Astrocyte of the cerebellum (primary cell): ENCODE measurements around the gene MYO1E.

ENCODE experiments used
- DNase-seq: peaks from one replicate; pipeline ENCODE4 v3.0.0-alpha.2; 2011; ENCODE audit warnings: low read depth
- H3K4me3 ChIP-seq: 2 replicates; pipeline ENCODE4 v1.5.1; 2011; ENCODE audit warnings: mild to moderate bottlenecking, low read depth, low read length, moderate library complexity
- in situ Hi-C: cut with HindIII; loops from 2 replicates; pipeline ENCODE4 v1.10.0; 2017; ENCODE audit warnings: low sequenced_read_pairs
- TF ChIP-seq, protein P1 (sequence below): IDR thresholded peaks from 2 replicates; pipeline ENCODE4 v1.5.1; 2012; ENCODE audit warnings: low read length, low read depth, moderate library complexity, mild to moderate bottlenecking; ENCODE audit errors: missing control alignments

The MYO1E gene

DNA sequence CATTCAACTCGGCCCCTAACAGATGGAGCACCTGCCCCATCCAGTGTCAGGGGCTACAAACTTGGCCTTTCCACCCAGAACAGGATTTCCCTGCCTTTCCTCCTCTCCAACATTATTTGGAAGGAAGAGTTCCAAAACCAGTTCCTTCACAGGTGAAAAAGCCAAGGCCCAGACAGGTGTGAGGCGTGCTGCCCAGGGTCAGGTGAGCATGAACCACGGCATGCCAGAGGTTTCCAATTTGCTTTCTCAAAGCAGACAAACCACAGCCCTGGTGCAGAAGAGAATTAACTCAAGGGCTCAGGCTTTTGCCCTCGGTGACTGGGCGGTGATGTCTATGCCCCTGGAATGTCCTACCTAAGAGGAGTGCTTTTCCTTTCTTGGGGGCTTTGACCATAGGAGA, 122.9 kb downstream of the MYO1E start:
- no peak overlapping the region for H3K4me3 ChIP-seq
- TF ChIP-seq, protein P1, sequence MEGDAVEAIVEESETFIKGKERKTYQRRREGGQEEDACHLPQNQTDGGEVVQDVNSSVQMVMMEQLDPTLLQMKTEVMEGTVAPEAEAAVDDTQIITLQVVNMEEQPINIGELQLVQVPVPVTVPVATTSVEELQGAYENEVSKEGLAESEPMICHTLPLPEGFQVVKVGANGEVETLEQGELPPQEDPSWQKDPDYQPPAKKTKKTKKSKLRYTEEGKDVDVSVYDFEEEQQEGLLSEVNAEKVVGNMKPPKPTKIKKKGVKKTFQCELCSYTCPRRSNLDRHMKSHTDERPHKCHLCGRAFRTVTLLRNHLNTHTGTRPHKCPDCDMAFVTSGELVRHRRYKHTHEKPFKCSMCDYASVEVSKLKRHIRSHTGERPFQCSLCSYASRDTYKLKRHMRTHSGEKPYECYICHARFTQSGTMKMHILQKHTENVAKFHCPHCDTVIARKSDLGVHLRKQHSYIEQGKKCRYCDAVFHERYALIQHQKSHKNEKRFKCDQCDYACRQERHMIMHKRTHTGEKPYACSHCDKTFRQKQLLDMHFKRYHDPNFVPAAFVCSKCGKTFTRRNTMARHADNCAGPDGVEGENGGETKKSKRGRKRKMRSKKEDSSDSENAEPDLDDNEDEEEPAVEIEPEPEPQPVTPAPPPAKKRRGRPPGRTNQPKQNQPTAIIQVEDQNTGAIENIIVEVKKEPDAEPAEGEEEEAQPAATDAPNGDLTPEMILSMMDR, result no peak
- in situ Hi-C loops, result no loop called here
- no peak for DNase-seq

DNA sequence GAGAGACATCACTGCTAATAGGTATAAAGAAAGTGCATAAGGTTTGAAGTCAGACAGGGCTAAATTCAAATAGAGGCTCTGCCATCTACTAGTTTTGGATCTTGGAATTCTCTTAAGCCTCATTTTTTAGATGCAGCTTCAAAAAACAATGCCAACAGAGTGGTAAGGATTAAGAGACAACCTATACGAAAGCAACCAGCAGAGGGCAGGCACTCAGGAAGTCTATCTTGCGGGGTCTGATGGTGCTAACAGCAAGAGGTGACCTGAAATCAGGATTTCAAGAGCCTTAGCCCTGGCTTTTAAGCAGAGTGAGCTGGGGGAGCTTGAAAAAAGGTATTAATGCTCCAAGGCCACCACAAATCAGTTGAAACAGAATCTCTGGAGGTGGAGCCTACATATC, 125.3 kb downstream of the MYO1E start:
- in situ Hi-C loops, result no loop called here
- no peak overlapping the region for H3K4me3 ChIP-seq
- TF ChIP-seq, protein P1, result peak; percentile 65
- DNase-seq, result peak; percentile 67

DNA sequence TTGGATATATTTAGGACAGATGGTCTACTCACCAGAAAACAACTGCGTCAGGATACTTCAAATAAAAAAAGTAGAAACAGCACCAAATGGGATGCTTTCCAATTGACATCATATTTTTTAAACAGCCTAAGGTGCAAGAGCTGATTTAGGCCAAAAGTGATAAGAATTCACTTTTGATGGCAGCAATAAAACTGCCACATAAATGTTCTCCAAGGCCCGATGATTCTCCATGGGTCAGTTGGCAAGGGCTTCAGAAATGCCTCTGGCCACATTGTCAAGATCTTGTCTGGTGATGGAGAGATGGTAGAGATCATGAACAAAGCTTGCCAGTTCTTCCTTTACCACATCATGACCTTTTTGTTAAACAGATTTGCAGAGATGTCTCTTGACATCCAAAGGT, 127.1 kb downstream of the MYO1E start:
- H3K4me3 ChIP-seq, result no peak overlapping the region
- TF ChIP-seq, protein P1, result no peak
- in situ Hi-C loops, result no loop called here
- DNase-seq, result no peak

DNA sequence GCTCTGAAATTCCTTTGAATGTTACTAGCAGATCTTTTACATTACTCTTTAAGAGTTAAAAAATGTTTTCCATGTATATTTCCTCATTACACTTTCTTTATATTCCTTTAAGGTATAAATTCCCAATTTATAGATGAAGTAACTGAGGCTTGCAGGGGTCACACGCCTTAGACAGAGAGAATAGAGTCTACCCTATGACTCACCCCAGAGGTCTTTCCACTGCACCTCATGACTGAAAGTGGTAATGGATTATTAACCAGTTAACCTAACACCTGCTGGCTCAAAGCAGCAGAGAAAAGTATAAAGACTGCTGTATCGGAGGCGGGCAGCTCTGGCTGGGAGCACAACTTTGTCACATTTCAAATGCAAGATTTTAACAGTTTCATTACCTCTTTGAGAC, 128.3 kb downstream of the MYO1E start:
- TF ChIP-seq, protein P1, result no peak
- in situ Hi-C loops, result no loop called here
- no peak for DNase-seq
- no peak overlapping the region for H3K4me3 ChIP-seq

DNA sequence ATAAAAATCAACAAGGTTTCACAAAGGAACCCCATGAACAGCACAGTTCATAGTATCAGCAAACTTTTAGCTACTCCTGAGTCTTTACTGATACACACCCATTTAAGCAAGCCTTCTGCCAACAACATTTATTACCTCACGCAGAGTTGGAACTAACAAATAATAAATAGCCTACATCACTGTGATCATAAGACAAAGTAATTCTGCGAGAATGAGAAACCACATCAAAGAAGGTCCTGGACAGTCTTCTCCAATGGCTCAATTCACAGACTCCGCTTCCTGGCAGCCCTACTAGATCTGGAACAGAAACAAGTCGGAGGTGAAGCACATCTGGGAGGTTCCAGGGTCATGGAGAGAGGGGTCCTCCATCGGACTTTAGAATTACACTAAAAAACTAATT, 129.0 kb downstream of the MYO1E start:
- in situ Hi-C loops, result no loop called here
- no peak overlapping the region for H3K4me3 ChIP-seq
- TF ChIP-seq, protein P1, result no peak
- DNase-seq, result no peak

DNA sequence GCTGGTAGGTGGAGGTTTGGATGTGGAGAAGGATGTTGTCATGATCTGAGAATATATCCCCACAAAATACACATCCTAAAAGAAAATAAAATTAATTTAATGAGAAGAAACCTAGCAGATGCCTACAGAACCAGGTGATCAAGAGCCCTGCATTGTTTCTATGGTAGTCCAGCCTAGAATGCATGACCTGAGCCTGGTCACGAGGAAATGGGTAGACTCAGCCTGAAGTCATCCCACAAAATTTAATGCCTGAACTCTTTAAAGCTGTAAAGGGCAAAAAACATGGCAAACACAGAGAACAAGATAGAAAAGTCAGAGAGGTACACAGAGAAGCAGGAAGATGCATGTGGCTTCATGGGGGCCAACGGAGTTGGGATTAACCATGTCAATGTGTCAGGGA, 130.0 kb downstream of the MYO1E start:
- H3K4me3 ChIP-seq, result no peak overlapping the region
- TF ChIP-seq, protein P1, result no peak
- in situ Hi-C loops, result no loop called here
- no peak for DNase-seq

DNA sequence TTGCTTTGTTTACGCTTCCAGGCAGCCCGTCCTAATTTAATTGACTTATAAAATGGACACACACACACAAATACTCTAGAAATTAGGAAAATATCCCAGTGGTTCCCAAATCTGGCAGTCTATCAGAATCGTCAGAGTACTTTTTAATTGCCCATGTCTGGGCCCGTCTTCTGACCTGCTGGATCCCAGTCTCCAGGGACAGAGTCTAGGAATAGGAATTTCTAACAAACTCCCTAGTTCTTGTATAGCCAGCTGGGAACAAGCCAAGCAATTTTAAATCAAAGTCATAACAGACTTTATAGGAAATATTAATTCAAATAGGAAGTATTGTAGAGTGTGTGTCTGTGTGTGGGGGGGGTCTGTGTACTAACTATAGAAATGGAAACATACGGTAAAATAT, 132.6 kb downstream of the MYO1E start:
- TF ChIP-seq, protein P1, result no peak
- no peak for DNase-seq
- no peak overlapping the region for H3K4me3 ChIP-seq
- in situ Hi-C loops, result no loop called here
